GM12878 (cell line): ENCODE measurements around the gene SLC5A2. TPM values are rescaled to one million over a fixed set of nuclear protein-coding genes. Genes with fewer than 3 reads are reported as not detected.

Experiments
- ATAC-seq: fragments of 200-7000 bp; cut with Tn5 transposase; 3 replicates; pipeline ENCODE4 v1.9.1; 2020; ENCODE audit warnings: mild to moderate bottlenecking, moderate library complexity
- BruUV-seq: library from RNA; stranded (reverse); fragments of 400-500 nt; replicated peaks from 2 replicates; lab custom pipeline; 2021; lab: Mats Ljungman, UMichigan
- CTCF ChIA-PET: fragments of 300-600 bp; sonication (Branson Sonifier 250); formaldehyde crosslinking; extraction: SDS; loops from one replicate; lab custom pipeline; 2021; ENCODE audit warnings: inconsistent platforms; lab: Yijun Ruan, JAX
- POLR2A ChIA-PET: fragments of 350-600 bp; formaldehyde crosslinking; extraction: SDS; loops from one replicate; lab custom pipeline; 2021; ENCODE audit warnings: inconsistent platforms; lab: Charles Lee
- RAD21 ChIA-PET: fragments of 300-600 bp; sonication (Branson Sonifier 250); formaldehyde crosslinking; loops from one replicate; lab custom pipeline; 2023; ENCODE audit warnings: antibody characterized with exemption; ENCODE audit not compliant: unreplicated experiment; lab: Charles Lee
- SMC1A ChIA-PET: fragments of 300-600 bp; sonication (Branson Sonifier 250); formaldehyde crosslinking; loops from one replicate; lab custom pipeline; 2023; ENCODE audit not compliant: unreplicated experiment, uncharacterized antibody; lab: Charles Lee
- DNase-seq: peaks from one replicate; pipeline ENCODE4 v3.0.0-alpha.2; 2011; ENCODE audit warnings: low read depth, low spot score
- FAIRE-seq: peaks from 3 replicates; lab custom pipeline; 2011; peaks lifted over from hg19 to GRCh38; lab: Jason Lieb, UNC
- H2AFZ ChIP-seq: 2 replicates; pipeline ENCODE4 v1.6.0; 2011; ENCODE audit warnings: low read depth, low read length, control low read depth; ENCODE audit not compliant: control insufficient read depth
- H3K27ac ChIP-seq: 2 replicates; pipeline ENCODE4 v1.5.1; 2011; ENCODE audit warnings: control low read depth; ENCODE audit not compliant: control insufficient read depth, insufficient read depth
- H3K27me3 ChIP-seq, 2 experiments: replicated peaks in 1 of 2; 2 replicates each; pipeline versions ENCODE4 v1.6.0 to v1.6.1; 2011; ENCODE audit warnings: low read length in 1 of 2; ENCODE audit not compliant: control insufficient read depth in 2 of 2, insufficient read depth in 2 of 2
- H3K36me3 ChIP-seq, 2 experiments: 2 replicates each; pipeline ENCODE4 v1.5.1; 2011; ENCODE audit warnings: low read length in 1 of 2; ENCODE audit not compliant: control insufficient read depth in 2 of 2, insufficient read depth in 2 of 2
- H3K4me1 ChIP-seq: 2 replicates; pipeline ENCODE4 v1.6.1; 2011; ENCODE audit warnings: mild to moderate bottlenecking, low read length, moderate library complexity, mixed read lengths; ENCODE audit not compliant: control insufficient read depth, insufficient read depth
- H3K4me2 ChIP-seq: 2 replicates; pipeline ENCODE4 v1.6.0; 2011; ENCODE audit warnings: control low read depth; ENCODE audit not compliant: control insufficient read depth, insufficient read depth
- H3K4me3 ChIP-seq: fragments of 200-600 bp; sonication (generic); 2 replicates; pipeline ENCODE4 v1.5.1; 2016
- H3K79me2 ChIP-seq: 2 replicates; pipeline ENCODE4 v1.6.0; 2011; ENCODE audit warnings: low read length; ENCODE audit not compliant: control insufficient read depth, insufficient read depth
- H3K9ac ChIP-seq: 2 replicates; pipeline ENCODE4 v1.8.0; 2011; ENCODE audit warnings: low read length, control low read depth, mixed read lengths; ENCODE audit not compliant: control insufficient read depth, insufficient read depth
- H3K9me3 ChIP-seq: replicated peaks from 3 replicates; pipeline ENCODE4 v1.5.1; 2011; ENCODE audit warnings: mild to moderate bottlenecking, low read length; ENCODE audit not compliant: control insufficient read depth, insufficient read depth
- H4K20me1 ChIP-seq: 2 replicates; pipeline ENCODE4 v1.6.0; 2011; ENCODE audit not compliant: control insufficient read depth, insufficient read depth
- BACH1 ChIP-seq: fragments of 450-650 bp; IDR thresholded peaks from 2 replicates; pipeline ENCODE4 v1.6.1; 2017; ENCODE audit warnings: mild to moderate bottlenecking, borderline replicate concordance
- BHLHE40 ChIP-seq, 2 experiments: fragments of 450-650 bp in 1 of 2; IDR thresholded peaks; 2 replicates each; pipeline ENCODE4 v1.6.1; 2011 to 2017; ENCODE audit warnings: low read depth in 2 of 2, borderline replicate concordance in 1 of 2, improper control_type of control experiment in 1 of 2, low read length in 1 of 2, mild to moderate bottlenecking in 1 of 2
- CEBPB ChIP-seq, 2 experiments: fragments of 150-350 bp in 1 of 2; IDR thresholded peaks; 2 replicates each; pipeline ENCODE4 v1.6.1; 2012 to 2014; ENCODE audit warnings: low read depth in 2 of 2, low read length in 2 of 2, borderline replicate concordance in 1 of 2, inconsistent platforms in 1 of 2
- CREM ChIP-seq: IDR thresholded peaks from 2 replicates; pipeline ENCODE4 v1.6.1; 2014; ENCODE audit warnings: antibody characterized with exemption, low read depth
- DPF2 ChIP-seq: fragments of 450-650 bp; IDR thresholded peaks from 2 replicates; pipeline ENCODE4 v1.6.1; 2017; ENCODE audit warnings: mild to moderate bottlenecking
- GABPA ChIP-seq: IDR thresholded peaks from 2 replicates; pipeline ENCODE4 v1.6.1; 2014; ENCODE audit warnings: antibody characterized with exemption, low read depth, mild to moderate bottlenecking, inconsistent platforms
- NFIC ChIP-seq: IDR thresholded peaks from 2 replicates; pipeline ENCODE4 v1.6.1; 2012; ENCODE audit warnings: low read depth, mild to moderate bottlenecking, inconsistent platforms, low read length, moderate library complexity
- NFXL1 ChIP-seq: fragments of 450-650 bp; IDR thresholded peaks from 2 replicates; pipeline ENCODE4 v1.6.1; 2017; ENCODE audit warnings: antibody characterized with exemption, mild to moderate bottlenecking, borderline replicate concordance
- NRF1 ChIP-seq: conservative IDR thresholded peaks from 2 replicates; pipeline ENCODE4 v1.6.1; 2011; ENCODE audit warnings: mild to moderate bottlenecking, low read depth, low read length, improper control_type of control experiment
- POLR2AphosphoS5 ChIP-seq: IDR thresholded peaks from 2 replicates; pipeline ENCODE4 v1.6.1; 2011; ENCODE audit warnings: mild to moderate bottlenecking, low read length, inconsistent platforms
- RELA ChIP-seq: fragments of 450-650 bp; IDR thresholded peaks from 2 replicates; pipeline ENCODE4 v1.8.0; 2014; ENCODE audit warnings: borderline replicate concordance; ENCODE audit not compliant: partially characterized antibody
- SUPT20H ChIP-seq: IDR thresholded peaks from 2 replicates; pipeline ENCODE4 v1.6.1; 2011; ENCODE audit warnings: low read depth, mild to moderate bottlenecking, low read length, moderate library complexity, borderline replicate concordance; ENCODE audit not compliant: control insufficient read depth
- WGBS: methylation state at CpG from one replicate; pipeline ENCODE4 v1.1.6; 2016; ENCODE audit warnings: low lambda C conversion rate; ENCODE audit not compliant: insufficient replicate concordance, insufficient coverage; ENCODE audit errors: missing lambda C conversion rate; 5-methylcytosine and 5-hydroxymethylcytosine counted together
- in situ Hi-C: fragments of 300-500 bp; cut with MboI; formaldehyde crosslinking; loops from 9 replicates; pipeline ENCODE4 v1.14.3; 2018; ENCODE audit warnings: mixed read lengths
- intact Hi-C: fragments of 100-400 bp; cut with micrococcal nuclease; formaldehyde crosslinking; loops from one replicate; pipeline ENCODE4 v1.14.2; 2022; ENCODE audit not compliant: unreplicated experiment
- polyA plus RNA-seq, 11 experiments: library from polyadenylated mRNA; depleted of rRNA in 4 of 11; unstranded in 6 of 11; stranded (reverse) in 5 of 11; fragments of >200 nt; fragmentation: Nextera tagmentation in 4 of 11; fragmentation: Illumina TruSeq in 1 of 11; extraction: Ambion mirVana in 4 of 11; extraction: Trizol in 1 of 11; gene quantifications; 1 replicate in 1 of 11; 2 replicates in 10 of 11; pipeline versions ENCODE4 v1.2.1 to v1.2.3, GENCODE V29; 2011 to 2016; ENCODE audit warnings: inconsistent platforms in 2 of 11, missing spikeins in 2 of 11, low read depth in 1 of 11
- total RNA-seq, 4 experiments: library from RNA; depleted of rRNA in 3 of 4; stranded (reverse); fragments of >200 nt in 3 of 4; fragmentation: Illumina TruSeq in 1 of 4; extraction: Trizol in 1 of 4; gene quantifications; 2 replicates each; pipeline versions ENCODE4 v1.2.1 to v1.2.3, GENCODE V29; 2013 to 2021

SLC5A2 gene
- total and polyA plus RNA-seq, 10 of the 15 experiments (the other 5 are each of a cell fraction or from before 2014, with no cell fraction given), result 3.6 to 4.8 (median 4.4) TPM; not detected in 6

- no peaks in the 10 kb centered on the region for H3K79me2 ChIP-seq
- H3K27ac ChIP-seq, result no peak overlapping the region
- H3K9ac ChIP-seq, result no peak overlapping the region
- no peaks in the 10 kb centered on the region for H3K36me3 ChIP-seq
- intact Hi-C loops (no loop called here), in situ Hi-C loops (no loop called here)
- FAIRE-seq (no peak), DNase-seq (no peak), ATAC-seq (peak; percentile 64)
- POLR2A ChIA-PET, result interaction anchor here (0.6 kb wide), 1 partner anchor 23 kb away, joined by 3 read pairs; no protein-coding TSS in a partner anchor
- WGBS, result 28% methylated on average over 64 of the region's 67 CpGs
- peak overlapping the region; percentile 47; the same call in 1 of the 2 replicates for H3K4me3 ChIP-seq
- H3K4me1 ChIP-seq, result peaks cover 7% of the 10 kb centered on the region; the same call in 1 of the 2 replicates
- CTCF ChIA-PET, result no interaction called here
- no peaks in the 10 kb centered on the region for H4K20me1 ChIP-seq
- peaks cover 0 to 11% of the 10 kb centered on the region in 2 experiments; a peak in 3 of 4 replicates for H3K27me3 ChIP-seq
- no TSS peak for BruUV-seq
- SMC1A ChIA-PET, result no interaction called here
- RAD21 ChIA-PET, result no interaction called here
- no peaks in the 10 kb centered on the region for H3K9me3 ChIP-seq
- TF ChIP-seq SUPT20H, result no peak
- TF ChIP-seq BHLHE40 (IDR thresholded peaks at IDR 0.05; ENCODE audit: borderline replicate concordance in 1 of 2, low read depth in 2 of 2, low read length in 1 of 2), result peak in 1 of 2 experiments; percentile 18; a peak in 1 of 4 replicates
- TF ChIP-seq BACH1, result 0 out of 2 replicates have a peak, but pooled peaks have one; percentile 23
- no peak for TF ChIP-seq NRF1
- peak overlapping the region; percentile 71; the same call in 1 of the 2 replicates for H2AFZ ChIP-seq
- peak overlapping the region; percentile 77 for H3K4me2 ChIP-seq
Observed at GRCh38 chr16:31477220-31478216, 5.4 kb upstream of the SLC5A2 start.

- DNase-seq, result no peak
- ChIA-PET RAD21 (no interaction called here), POLR2A (no interaction called here), CTCF (no interaction called here), SMC1A (no interaction called here)
- no peak overlapping the region for H3K4me2 ChIP-seq
- H3K4me1 ChIP-seq, result peaks cover 7% of the 10 kb centered on the region; the same call in 1 of the 2 replicates
- no peaks in the 10 kb centered on the region for H3K79me2 ChIP-seq
- intact Hi-C loops, result no loop called here
- no peak overlapping the region for H2AFZ ChIP-seq
- in situ Hi-C loops, result no loop called here
- FAIRE-seq, result no peak
- no peak for TF ChIP-seq POLR2AphosphoS5
- TF ChIP-seq GABPA, result no peak
- no peak for TF ChIP-seq NRF1
- TF ChIP-seq CREM, result no peak
- no peak for TF ChIP-seq NFIC
- TF ChIP-seq NFXL1, result no peak
- TF ChIP-seq DPF2, result no peak
- no peak for TF ChIP-seq BACH1
- TF ChIP-seq SUPT20H, result no peak
- no peak for TF ChIP-seq CEBPB (IDR thresholded peaks at IDR 0.05; ENCODE audit: borderline replicate concordance in 1 of 2, low read depth in 2 of 2, low read length in 2 of 2)
- no peak for TF ChIP-seq RELA
- H4K20me1 ChIP-seq, result no peaks in the 10 kb centered on the region
- no peak overlapping the region for H3K9ac ChIP-seq
- H3K4me3 ChIP-seq, result no peak overlapping the region
- no peaks in the 10 kb centered on the region for H3K36me3 ChIP-seq
- 47% methylated on average over 3 of the region's 3 CpGs for WGBS
- no peak for ATAC-seq
- peaks cover 0 to 6% of the 10 kb centered on the region in 2 experiments; a peak in 3 of 4 replicates for H3K27me3 ChIP-seq
- no peaks in the 10 kb centered on the region for H3K9me3 ChIP-seq
- H3K27ac ChIP-seq, result no peak overlapping the region
- BruUV-seq, result no TSS peak
Observed at GRCh38 chr16:31478956-31479355, 4.0 kb upstream of the SLC5A2 start.
